GM23338 (cell line): Measurements from ENCODE around the gene PPM1L. TPM values are rescaled to one million over a fixed set of nuclear protein-coding genes. Genes with fewer than 3 reads are reported as not detected.

Experiments
- ATAC-seq: fragments of 200-7000 bp; cut with Tn5 transposase; 3 replicates; pipeline ENCODE4 v1.9.1; 2020
- DNase-seq: peaks from one replicate; pipeline ENCODE4 v3.0.0-alpha.2; 2015; ENCODE audit warnings: low spot score
- H2AFZ ChIP-seq: fragments of 200-600 bp; sonication (generic); 2 replicates; pipeline ENCODE4 v1.8.0; 2016; ENCODE audit warnings: antibody characterized with exemption, mild to moderate bottlenecking, moderate library complexity
- H3F3A ChIP-seq: fragments of 200-600 bp; sonication (generic); replicated peaks from 2 replicates; pipeline ENCODE4 v1.8.0; 2017; ENCODE audit warnings: antibody characterized with exemption, mixed run types, low read depth
- H3K27ac ChIP-seq: fragments of 200-600 bp; sonication (generic); 2 replicates; pipeline ENCODE4 v1.6.1; 2016; ENCODE audit warnings: low read depth
- H3K27me3 ChIP-seq: fragments of 200-600 bp; sonication (generic); 2 replicates; pipeline ENCODE4 v1.8.0; 2016; ENCODE audit warnings: mild to moderate bottlenecking, mixed run types, moderate library complexity; ENCODE audit not compliant: insufficient read depth
- H3K36me3 ChIP-seq: fragments of 200-600 bp; sonication (generic); 2 replicates; pipeline ENCODE4 v1.8.0; 2016; ENCODE audit warnings: mild to moderate bottlenecking; ENCODE audit not compliant: insufficient read depth
- H3K4me1 ChIP-seq: fragments of 200-600 bp; sonication (generic); 2 replicates; pipeline ENCODE4 v1.8.0; 2016; ENCODE audit warnings: mild to moderate bottlenecking, moderate library complexity; ENCODE audit not compliant: insufficient read depth
- H3K4me2 ChIP-seq: fragments of 200-600 bp; sonication (generic); 2 replicates; pipeline ENCODE4 v1.7.1; 2017; ENCODE audit warnings: mixed run types
- H3K4me3 ChIP-seq: fragments of 200-600 bp; sonication (generic); 2 replicates; pipeline ENCODE4 v1.6.1; 2016; ENCODE audit warnings: mixed run types
- H3K79me2 ChIP-seq: fragments of 200-600 bp; sonication (generic); replicated peaks from 2 replicates; pipeline ENCODE4 v1.8.0; 2017; ENCODE audit warnings: mild to moderate bottlenecking; ENCODE audit not compliant: insufficient read depth
- H3K9me2 ChIP-seq: fragments of 200-600 bp; sonication (generic); 2 replicates; pipeline ENCODE4 v1.8.0; 2017; ENCODE audit not compliant: insufficient read depth
- H4K20me1 ChIP-seq: fragments of 200-600 bp; sonication (generic); replicated peaks from 2 replicates; pipeline ENCODE4 v1.8.0; 2017; ENCODE audit warnings: mild to moderate bottlenecking; ENCODE audit not compliant: insufficient read depth
- H3K27ac Mint-ChIP-seq: 2 replicates; pipeline ENCODE4 v1.8.0; 2020; ENCODE audit warnings: inconsistent platforms, mild to moderate bottlenecking, moderate library complexity, mixed read lengths
- H3K27me3 Mint-ChIP-seq: 3 replicates; pipeline ENCODE4 v1.8.0; 2022; ENCODE audit warnings: low read depth, mild to moderate bottlenecking, moderate library complexity, mixed read lengths, inconsistent platforms; ENCODE audit not compliant: insufficient read depth, poor library complexity
- H3K36me3 Mint-ChIP-seq: 3 replicates; pipeline ENCODE4 v1.8.0; 2021; ENCODE audit warnings: low read depth, mild to moderate bottlenecking, inconsistent platforms, moderate library complexity, mixed read lengths
- H3K4me1 Mint-ChIP-seq: 3 replicates; pipeline ENCODE4 v1.8.0; 2020; ENCODE audit warnings: mild to moderate bottlenecking, inconsistent platforms, mixed read lengths
- H3K4me3 Mint-ChIP-seq: 3 replicates; pipeline ENCODE4 v1.8.0; 2021; ENCODE audit warnings: moderate library complexity, mild to moderate bottlenecking, inconsistent platforms, mixed read lengths
- H3K9me3 Mint-ChIP-seq: 3 replicates; pipeline ENCODE4 v1.8.0; 2020; ENCODE audit warnings: moderate library complexity, mild to moderate bottlenecking, inconsistent platforms, mixed read lengths
- CREB1 ChIP-seq: fragments of 250-450 bp; sonication (Bioruptor Pico); IDR thresholded peaks from 2 replicates; pipeline ENCODE4 v1.5.0; 2020; ENCODE audit warnings: low read depth, mild to moderate bottlenecking, moderate library complexity
- EZH2phosphoT487 ChIP-seq: fragments of 200-600 bp; sonication (generic); IDR thresholded peaks from one replicate; pipeline ENCODE4 v1.8.1; 2018; ENCODE audit warnings: antibody characterized with exemption; ENCODE audit not compliant: unreplicated experiment
- NANOG ChIP-seq: IDR thresholded peaks from 2 replicates; pipeline ENCODE4 v1.6.1; 2016; ENCODE audit warnings: antibody characterized with exemption, borderline replicate concordance
- POLR2AphosphoS5 ChIP-seq: IDR thresholded peaks from 2 replicates; pipeline ENCODE4 v1.6.1; 2016; ENCODE audit warnings: antibody characterized with exemption, low read depth
- STAT1 ChIP-seq: IDR thresholded peaks from one replicate; pipeline ENCODE4 v1.6.1; 2016; ENCODE audit warnings: antibody characterized with exemption; ENCODE audit not compliant: unreplicated experiment
- ZNF114 ChIP-seq: fragments of 250-450 bp; sonication (Bioruptor Pico); IDR thresholded peaks from 2 replicates; pipeline ENCODE4 v1.5.0; 2020; ENCODE audit warnings: mild to moderate bottlenecking, moderate library complexity
- ZNF331 ChIP-seq: fragments of 250-450 bp; sonication (Bioruptor Pico); IDR thresholded peaks from 2 replicates; pipeline ENCODE4 v1.5.0; 2020; ENCODE audit warnings: low read depth, mild to moderate bottlenecking, moderate library complexity
- polyA plus RNA-seq: library from polyadenylated mRNA; unstranded; fragments of >200 nt; fragmentation: Nextera tagmentation; extraction: Ambion mirVana; gene quantifications from 2 replicates; pipeline ENCODE4 v1.2.1, GENCODE V29; 2016
- total RNA-seq: library from RNA; depleted of rRNA; stranded (reverse); fragments of >200 nt; shearing (Covaris generic); gene quantifications from 2 replicates; pipeline ENCODE4 v1.2.3, GENCODE V29; 2014
- TF ChIP-seq, protein P1 (sequence below): IDR thresholded peaks from one replicate; pipeline ENCODE4 v1.6.1; 2018; ENCODE audit warnings: antibody characterized with exemption; ENCODE audit not compliant: unreplicated experiment
- TF ChIP-seq, protein P2 (sequence below): fragments of 250-450 bp; sonication (Bioruptor Pico); IDR thresholded peaks from 2 replicates; pipeline ENCODE4 v1.5.0; 2020; ENCODE audit warnings: mild to moderate bottlenecking, moderate library complexity
- TF ChIP-seq, protein P3 (sequence below), 2 experiments: fragments of 200-600 bp in 1 of 2; sonication (generic) in 1 of 2; conservative IDR thresholded peaks; 2 replicates each; pipeline versions ENCODE4 v1.5.1 to v1.6.1; 2016 to 2017; ENCODE audit warnings: antibody characterized with exemption in 2 of 2, low read depth in 2 of 2, mild to moderate bottlenecking in 2 of 2, moderate library complexity in 1 of 2

The PPM1L gene
- total and polyA plus RNA-seq, 2 experiments from 2014 or later: 3.9 to 26.4 TPM

DNA sequence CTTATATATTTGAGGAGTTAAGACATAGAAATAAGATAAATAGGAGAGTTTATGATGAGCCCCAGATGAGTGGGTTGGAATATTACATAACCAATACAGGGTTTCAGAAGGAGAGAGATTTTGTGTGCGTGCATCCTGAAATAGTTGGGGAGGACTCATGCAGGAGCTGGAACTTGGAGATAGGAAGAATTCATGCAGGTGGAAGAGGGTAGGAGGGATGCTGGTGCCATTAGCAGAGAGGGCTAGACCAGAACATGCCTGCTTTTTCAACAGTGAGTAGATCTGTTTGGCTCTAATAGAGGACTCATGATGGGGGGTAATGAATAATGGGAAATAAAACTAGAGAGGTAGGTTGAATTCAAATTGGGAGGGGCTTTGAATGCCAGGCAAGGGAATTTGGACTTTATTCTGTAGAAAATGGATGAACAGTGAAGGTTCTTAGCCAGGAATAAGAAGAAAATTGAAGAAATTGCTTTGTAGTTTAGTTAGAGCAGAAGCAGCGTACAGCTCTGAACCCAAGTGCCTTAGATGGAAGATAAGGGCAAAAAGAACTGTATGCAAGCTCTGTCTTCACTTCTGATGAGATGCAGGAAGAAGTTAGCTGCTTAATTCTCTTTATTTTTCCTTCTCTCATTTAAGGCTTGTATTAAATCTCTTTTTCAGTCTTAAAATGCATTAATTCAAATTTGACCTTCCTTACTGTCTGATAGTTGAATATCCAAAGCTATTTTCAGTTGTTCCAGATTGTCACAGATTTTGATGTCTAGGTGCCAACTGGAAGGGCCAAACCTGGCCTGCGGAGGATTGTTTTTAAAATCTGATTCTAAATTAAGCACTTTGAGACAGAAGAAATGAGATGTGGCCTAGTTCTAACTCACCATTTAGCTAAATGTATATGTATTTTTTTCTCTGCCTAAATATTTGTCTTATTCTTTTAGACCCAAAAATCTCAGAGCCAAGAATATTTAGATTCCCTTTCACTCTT, 86.3 kb downstream of the PPM1L start:
- no peaks in the 10 kb centered on the region for H3K36me3 ChIP-seq
- no peaks in the 10 kb centered on the region; the same call in 2 of the 3 replicates for H3K9me3 Mint-ChIP-seq
- ATAC-seq (no peak), DNase-seq (no peak)
- no peaks in the 10 kb centered on the region for H3K36me3 Mint-ChIP-seq
- no peak overlapping the region for H2AFZ ChIP-seq
- H3K4me3 ChIP-seq: no peak overlapping the region
- H4K20me1 ChIP-seq: no peaks in the 10 kb centered on the region
- H3K79me2 ChIP-seq: no peaks in the 10 kb centered on the region
- H3K4me1 ChIP-seq: no peaks in the 10 kb centered on the region
- peaks cover 3% of the 10 kb centered on the region for H3K27me3 Mint-ChIP-seq
- no peaks in the 10 kb centered on the region for H3K9me2 ChIP-seq
- no peaks in the 10 kb centered on the region for H3K27me3 ChIP-seq
- no peaks in the 10 kb centered on the region for H3F3A ChIP-seq
- no peak overlapping the region for H3K27ac ChIP-seq
- H3K27ac Mint-ChIP-seq: no peak overlapping the region; the same call in 1 of the 2 replicates
- H3K4me1 Mint-ChIP-seq: 0 out of 3 replicates have a peak, but pooled peaks cover 2% of the 10 kb centered on the region
- no peak for TF ChIP-seq STAT1
- TF ChIP-seq, protein P1, sequence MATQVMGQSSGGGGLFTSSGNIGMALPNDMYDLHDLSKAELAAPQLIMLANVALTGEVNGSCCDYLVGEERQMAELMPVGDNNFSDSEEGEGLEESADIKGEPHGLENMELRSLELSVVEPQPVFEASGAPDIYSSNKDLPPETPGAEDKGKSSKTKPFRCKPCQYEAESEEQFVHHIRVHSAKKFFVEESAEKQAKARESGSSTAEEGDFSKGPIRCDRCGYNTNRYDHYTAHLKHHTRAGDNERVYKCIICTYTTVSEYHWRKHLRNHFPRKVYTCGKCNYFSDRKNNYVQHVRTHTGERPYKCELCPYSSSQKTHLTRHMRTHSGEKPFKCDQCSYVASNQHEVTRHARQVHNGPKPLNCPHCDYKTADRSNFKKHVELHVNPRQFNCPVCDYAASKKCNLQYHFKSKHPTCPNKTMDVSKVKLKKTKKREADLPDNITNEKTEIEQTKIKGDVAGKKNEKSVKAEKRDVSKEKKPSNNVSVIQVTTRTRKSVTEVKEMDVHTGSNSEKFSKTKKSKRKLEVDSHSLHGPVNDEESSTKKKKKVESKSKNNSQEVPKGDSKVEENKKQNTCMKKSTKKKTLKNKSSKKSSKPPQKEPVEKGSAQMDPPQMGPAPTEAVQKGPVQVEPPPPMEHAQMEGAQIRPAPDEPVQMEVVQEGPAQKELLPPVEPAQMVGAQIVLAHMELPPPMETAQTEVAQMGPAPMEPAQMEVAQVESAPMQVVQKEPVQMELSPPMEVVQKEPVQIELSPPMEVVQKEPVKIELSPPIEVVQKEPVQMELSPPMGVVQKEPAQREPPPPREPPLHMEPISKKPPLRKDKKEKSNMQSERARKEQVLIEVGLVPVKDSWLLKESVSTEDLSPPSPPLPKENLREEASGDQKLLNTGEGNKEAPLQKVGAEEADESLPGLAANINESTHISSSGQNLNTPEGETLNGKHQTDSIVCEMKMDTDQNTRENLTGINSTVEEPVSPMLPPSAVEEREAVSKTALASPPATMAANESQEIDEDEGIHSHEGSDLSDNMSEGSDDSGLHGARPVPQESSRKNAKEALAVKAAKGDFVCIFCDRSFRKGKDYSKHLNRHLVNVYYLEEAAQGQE: no peak
- TF ChIP-seq CREB1 (CRISPR knock-in tag): no peak
- no peak for TF ChIP-seq ZNF331 (CRISPR knock-in tag)
- TF ChIP-seq POLR2AphosphoS5: no peak
- no peak for TF ChIP-seq ZNF114 (CRISPR knock-in tag)
- TF ChIP-seq EZH2phosphoT487: no peak
- TF ChIP-seq NANOG: no peak
- TF ChIP-seq, protein P2, sequence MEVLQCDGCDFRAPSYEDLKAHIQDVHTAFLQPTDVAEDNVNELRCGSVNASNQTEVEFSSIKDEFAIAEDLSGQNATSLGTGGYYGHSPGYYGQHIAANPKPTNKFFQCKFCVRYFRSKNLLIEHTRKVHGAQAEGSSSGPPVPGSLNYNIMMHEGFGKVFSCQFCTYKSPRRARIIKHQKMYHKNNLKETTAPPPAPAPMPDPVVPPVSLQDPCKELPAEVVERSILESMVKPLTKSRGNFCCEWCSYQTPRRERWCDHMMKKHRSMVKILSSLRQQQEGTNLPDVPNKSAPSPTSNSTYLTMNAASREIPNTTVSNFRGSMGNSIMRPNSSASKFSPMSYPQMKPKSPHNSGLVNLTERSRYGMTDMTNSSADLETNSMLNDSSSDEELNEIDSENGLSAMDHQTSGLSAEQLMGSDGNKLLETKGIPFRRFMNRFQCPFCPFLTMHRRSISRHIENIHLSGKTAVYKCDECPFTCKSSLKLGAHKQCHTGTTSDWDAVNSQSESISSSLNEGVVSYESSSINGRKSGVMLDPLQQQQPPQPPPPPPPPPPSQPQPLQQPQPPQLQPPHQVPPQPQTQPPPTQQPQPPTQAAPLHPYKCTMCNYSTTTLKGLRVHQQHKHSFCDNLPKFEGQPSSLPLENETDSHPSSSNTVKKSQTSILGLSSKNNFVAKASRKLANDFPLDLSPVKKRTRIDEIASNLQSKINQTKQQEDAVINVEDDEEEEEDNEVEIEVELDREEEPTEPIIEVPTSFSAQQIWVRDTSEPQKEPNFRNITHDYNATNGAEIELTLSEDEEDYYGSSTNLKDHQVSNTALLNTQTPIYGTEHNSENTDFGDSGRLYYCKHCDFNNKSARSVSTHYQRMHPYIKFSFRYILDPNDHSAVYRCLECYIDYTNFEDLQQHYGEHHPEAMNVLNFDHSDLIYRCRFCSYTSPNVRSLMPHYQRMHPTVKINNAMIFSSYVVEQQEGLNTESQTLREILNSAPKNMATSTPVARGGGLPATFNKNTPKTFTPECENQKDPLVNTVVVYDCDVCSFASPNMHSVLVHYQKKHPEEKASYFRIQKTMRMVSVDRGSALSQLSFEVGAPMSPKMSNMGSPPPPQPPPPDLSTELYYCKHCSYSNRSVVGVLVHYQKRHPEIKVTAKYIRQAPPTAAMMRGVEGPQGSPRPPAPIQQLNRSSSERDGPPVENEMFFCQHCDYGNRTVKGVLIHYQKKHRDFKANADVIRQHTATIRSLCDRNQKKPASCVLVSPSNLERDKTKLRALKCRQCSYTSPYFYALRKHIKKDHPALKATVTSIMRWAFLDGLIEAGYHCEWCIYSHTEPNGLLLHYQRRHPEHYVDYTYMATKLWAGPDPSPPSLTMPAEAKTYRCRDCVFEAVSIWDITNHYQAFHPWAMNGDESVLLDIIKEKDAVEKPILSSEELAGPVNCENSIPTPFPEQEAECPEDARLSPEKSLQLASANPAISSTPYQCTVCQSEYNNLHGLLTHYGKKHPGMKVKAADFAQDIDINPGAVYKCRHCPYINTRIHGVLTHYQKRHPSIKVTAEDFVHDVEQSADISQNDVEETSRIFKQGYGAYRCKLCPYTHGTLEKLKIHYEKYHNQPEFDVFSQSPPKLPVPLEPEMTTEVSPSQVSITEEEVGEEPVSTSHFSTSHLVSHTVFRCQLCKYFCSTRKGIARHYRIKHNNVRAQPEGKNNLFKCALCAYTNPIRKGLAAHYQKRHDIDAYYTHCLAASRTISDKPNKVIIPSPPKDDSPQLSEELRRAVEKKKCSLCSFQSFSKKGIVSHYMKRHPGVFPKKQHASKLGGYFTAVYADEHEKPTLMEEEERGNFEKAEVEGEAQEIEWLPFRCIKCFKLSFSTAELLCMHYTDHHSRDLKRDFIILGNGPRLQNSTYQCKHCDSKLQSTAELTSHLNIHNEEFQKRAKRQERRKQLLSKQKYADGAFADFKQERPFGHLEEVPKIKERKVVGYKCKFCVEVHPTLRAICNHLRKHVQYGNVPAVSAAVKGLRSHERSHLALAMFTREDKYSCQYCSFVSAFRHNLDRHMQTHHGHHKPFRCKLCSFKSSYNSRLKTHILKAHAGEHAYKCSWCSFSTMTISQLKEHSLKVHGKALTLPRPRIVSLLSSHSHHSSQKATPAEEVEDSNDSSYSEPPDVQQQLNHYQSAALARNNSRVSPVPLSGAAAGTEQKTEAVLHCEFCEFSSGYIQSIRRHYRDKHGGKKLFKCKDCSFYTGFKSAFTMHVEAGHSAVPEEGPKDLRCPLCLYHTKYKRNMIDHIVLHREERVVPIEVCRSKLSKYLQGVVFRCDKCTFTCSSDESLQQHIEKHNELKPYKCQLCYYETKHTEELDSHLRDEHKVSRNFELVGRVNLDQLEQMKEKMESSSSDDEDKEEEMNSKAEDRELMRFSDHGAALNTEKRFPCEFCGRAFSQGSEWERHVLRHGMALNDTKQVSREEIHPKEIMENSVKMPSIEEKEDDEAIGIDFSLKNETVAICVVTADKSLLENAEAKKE (CRISPR knock-in tag): no peak
- TF ChIP-seq, protein P3, sequence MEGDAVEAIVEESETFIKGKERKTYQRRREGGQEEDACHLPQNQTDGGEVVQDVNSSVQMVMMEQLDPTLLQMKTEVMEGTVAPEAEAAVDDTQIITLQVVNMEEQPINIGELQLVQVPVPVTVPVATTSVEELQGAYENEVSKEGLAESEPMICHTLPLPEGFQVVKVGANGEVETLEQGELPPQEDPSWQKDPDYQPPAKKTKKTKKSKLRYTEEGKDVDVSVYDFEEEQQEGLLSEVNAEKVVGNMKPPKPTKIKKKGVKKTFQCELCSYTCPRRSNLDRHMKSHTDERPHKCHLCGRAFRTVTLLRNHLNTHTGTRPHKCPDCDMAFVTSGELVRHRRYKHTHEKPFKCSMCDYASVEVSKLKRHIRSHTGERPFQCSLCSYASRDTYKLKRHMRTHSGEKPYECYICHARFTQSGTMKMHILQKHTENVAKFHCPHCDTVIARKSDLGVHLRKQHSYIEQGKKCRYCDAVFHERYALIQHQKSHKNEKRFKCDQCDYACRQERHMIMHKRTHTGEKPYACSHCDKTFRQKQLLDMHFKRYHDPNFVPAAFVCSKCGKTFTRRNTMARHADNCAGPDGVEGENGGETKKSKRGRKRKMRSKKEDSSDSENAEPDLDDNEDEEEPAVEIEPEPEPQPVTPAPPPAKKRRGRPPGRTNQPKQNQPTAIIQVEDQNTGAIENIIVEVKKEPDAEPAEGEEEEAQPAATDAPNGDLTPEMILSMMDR (conservative IDR thresholded peaks at IDR 0.05; ENCODE audit: low read depth in 2 of 2): no peak
- H3K4me2 ChIP-seq: no peak overlapping the region
- H3K4me3 Mint-ChIP-seq: no peak overlapping the region
